MM.1S (cell line): ENCODE data around the gene RBBP5.

Experiments used
- DNase-seq: peaks from one replicate; pipeline ENCODE4 v3.0.0-alpha.2; 2015
- H2AFZ ChIP-seq: fragments of 300-600 bp; sonication (generic); 2 replicates; pipeline ENCODE4 v1.6.0; 2016; ENCODE audit warnings: antibody characterized with exemption, low read length
- H3F3A ChIP-seq: fragments of 300-600 bp; sonication (generic); 2 replicates; pipeline ENCODE4 v1.6.1; 2016; ENCODE audit warnings: mild to moderate bottlenecking, antibody characterized with exemption, low read length, moderate library complexity, mixed read lengths; ENCODE audit not compliant: insufficient read depth
- H3K27ac ChIP-seq: fragments of 300-600 bp; sonication (generic); 2 replicates; pipeline ENCODE4 v1.5.1; 2016; ENCODE audit warnings: mild to moderate bottlenecking, low read length
- H3K27me3 ChIP-seq: fragments of 300-600 bp; sonication (generic); replicated peaks from 2 replicates; pipeline ENCODE4 v1.6.0; 2016; ENCODE audit warnings: low read length; ENCODE audit not compliant: insufficient read depth
- H3K36me3 ChIP-seq: fragments of 300-600 bp; sonication (generic); replicated peaks from 2 replicates; pipeline ENCODE4 v1.6.1; 2016; ENCODE audit warnings: mild to moderate bottlenecking, low read length, mixed read lengths; ENCODE audit not compliant: insufficient read depth
- H3K4me1 ChIP-seq: fragments of 300-600 bp; sonication (generic); 2 replicates; pipeline ENCODE4 v1.6.1; 2016; ENCODE audit warnings: low read length, mixed read lengths
- H3K4me2 ChIP-seq: fragments of 300-600 bp; sonication (generic); 2 replicates; pipeline ENCODE4 v1.6.0; 2016; ENCODE audit warnings: low read depth, low read length
- H3K4me3 ChIP-seq: fragments of 300-600 bp; sonication (generic); 2 replicates; pipeline ENCODE4 v1.5.1; 2016; ENCODE audit warnings: low read length, mixed read lengths
- H3K79me2 ChIP-seq: fragments of 300-600 bp; sonication (generic); 2 replicates; pipeline ENCODE4 v1.6.1; 2016; ENCODE audit warnings: mixed run types, low read length, mixed read lengths
- H3K9ac ChIP-seq: fragments of 300-600 bp; sonication (generic); 2 replicates; pipeline ENCODE4 v1.6.1; 2016; ENCODE audit warnings: low read length, mixed read lengths
- H3K9me2 ChIP-seq: fragments of 300-600 bp; sonication (generic); replicated peaks from 2 replicates; pipeline ENCODE4 v1.6.1; 2016; ENCODE audit warnings: mild to moderate bottlenecking, low read length, mixed read lengths; ENCODE audit not compliant: insufficient read depth
- H3K9me3 ChIP-seq: fragments of 300-600 bp; sonication (generic); replicated peaks from 2 replicates; pipeline ENCODE4 v1.6.1; 2016; ENCODE audit warnings: mild to moderate bottlenecking, low read length, mixed read lengths; ENCODE audit not compliant: insufficient read depth
- H4K20me1 ChIP-seq: fragments of 300-600 bp; sonication (generic); 2 replicates; pipeline ENCODE4 v1.6.1; 2016; ENCODE audit warnings: mild to moderate bottlenecking, low read length, moderate library complexity, mixed read lengths; ENCODE audit not compliant: insufficient read depth
- EZH2 ChIP-seq: fragments of 300-600 bp; sonication (generic); optimal IDR thresholded peaks from 2 replicates; pipeline ENCODE3; 2017; ENCODE audit warnings: low read depth, mild to moderate bottlenecking, antibody characterized with exemption, low read length, mixed read lengths
- EZH2phosphoT487 ChIP-seq: fragments of 300-600 bp; sonication (generic); IDR thresholded peaks from 2 replicates; pipeline ENCODE4 v1.6.1; 2018; ENCODE audit warnings: antibody characterized with exemption, low read length
- TF ChIP-seq, protein P1 (sequence below): fragments of 300-600 bp; sonication (generic); IDR thresholded peaks from 2 replicates; pipeline ENCODE4 v1.5.1; 2016; ENCODE audit warnings: antibody characterized with exemption, low read length, mixed read lengths

The RBBP5 gene

DNA sequence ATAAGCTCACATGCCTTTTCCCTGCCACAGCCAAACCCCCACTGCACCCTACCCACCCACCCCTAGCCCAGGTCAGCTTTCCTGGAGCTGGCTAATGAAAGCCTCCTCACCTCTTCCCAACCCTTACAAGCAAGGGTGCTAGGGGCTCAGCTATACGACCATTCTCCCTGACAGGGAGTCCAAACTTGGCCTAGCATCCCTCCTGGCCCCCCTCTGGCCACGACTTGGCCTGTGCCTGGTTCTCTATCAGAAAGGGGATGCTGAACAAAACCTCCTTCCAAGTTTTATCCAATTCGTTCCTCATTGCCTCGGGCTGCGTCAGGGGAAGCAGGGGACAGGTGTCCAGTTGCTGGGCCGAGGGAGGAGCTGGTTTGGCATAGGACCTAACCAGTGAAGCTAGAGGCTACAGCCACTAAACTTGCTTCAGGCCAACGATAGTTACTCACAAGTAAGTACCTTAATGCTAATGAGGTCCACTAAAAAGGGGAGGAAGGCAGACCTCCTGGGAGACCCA, 46.1 kb downstream of the RBBP5 start:
- Histone ChIP-seq H3K27ac (no peak overlapping the region), H3K9ac (no peak overlapping the region), H3K27me3 (no peaks in the 10 kb centered on the region), H3K9me3 (no peaks in the 10 kb centered on the region), H3K4me2 (no peak overlapping the region), H3K4me1 (no peaks in the 10 kb centered on the region), H3K4me3 (no peak overlapping the region), H3F3A (no peaks in the 10 kb centered on the region), H3K79me2 (no peaks in the 10 kb centered on the region), H3K36me3 (no peaks in the 10 kb centered on the region), H3K9me2 (no peaks in the 10 kb centered on the region), H4K20me1 (no peaks in the 10 kb centered on the region), H2AFZ (no peak overlapping the region)
- DNase-seq: no peak
- no peak for TF ChIP-seq EZH2
- TF ChIP-seq EZH2phosphoT487: no peak

DNA sequence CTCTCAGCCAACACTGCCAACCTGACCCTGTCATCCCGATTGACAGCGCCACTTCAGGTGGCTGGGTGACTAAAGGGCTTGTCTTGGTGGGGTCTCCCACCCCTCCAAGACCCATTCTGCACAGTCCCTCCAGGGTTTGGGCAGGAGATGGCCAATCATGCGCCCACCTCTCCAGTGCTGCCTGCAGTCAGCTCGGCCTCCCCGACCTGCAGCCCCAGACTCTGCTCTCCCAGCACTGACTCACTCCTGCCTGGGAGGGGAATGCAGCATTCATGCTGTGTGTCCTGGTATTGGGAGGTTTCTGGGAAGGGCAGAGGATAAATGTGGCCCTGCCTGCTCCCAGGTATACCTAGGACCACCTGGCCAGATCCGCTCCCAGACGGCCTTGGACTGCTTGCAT, 47.3 kb downstream of the RBBP5 start:
- Histone ChIP-seq H3K27me3 (no peaks in the 10 kb centered on the region), H3K4me1 (no peaks in the 10 kb centered on the region), H3K9ac (no peak overlapping the region), H3K36me3 (no peaks in the 10 kb centered on the region), H3K9me3 (no peaks in the 10 kb centered on the region), H3F3A (no peaks in the 10 kb centered on the region), H3K79me2 (no peaks in the 10 kb centered on the region), H3K4me2 (no peak overlapping the region), H3K27ac (no peak overlapping the region), H2AFZ (no peak overlapping the region), H4K20me1 (no peaks in the 10 kb centered on the region), H3K9me2 (no peaks in the 10 kb centered on the region), H3K4me3 (no peak overlapping the region)
- no peak for DNase-seq
- TF ChIP-seq EZH2 (no peak), EZH2phosphoT487 (no peak)
- TF ChIP-seq, protein P1, sequence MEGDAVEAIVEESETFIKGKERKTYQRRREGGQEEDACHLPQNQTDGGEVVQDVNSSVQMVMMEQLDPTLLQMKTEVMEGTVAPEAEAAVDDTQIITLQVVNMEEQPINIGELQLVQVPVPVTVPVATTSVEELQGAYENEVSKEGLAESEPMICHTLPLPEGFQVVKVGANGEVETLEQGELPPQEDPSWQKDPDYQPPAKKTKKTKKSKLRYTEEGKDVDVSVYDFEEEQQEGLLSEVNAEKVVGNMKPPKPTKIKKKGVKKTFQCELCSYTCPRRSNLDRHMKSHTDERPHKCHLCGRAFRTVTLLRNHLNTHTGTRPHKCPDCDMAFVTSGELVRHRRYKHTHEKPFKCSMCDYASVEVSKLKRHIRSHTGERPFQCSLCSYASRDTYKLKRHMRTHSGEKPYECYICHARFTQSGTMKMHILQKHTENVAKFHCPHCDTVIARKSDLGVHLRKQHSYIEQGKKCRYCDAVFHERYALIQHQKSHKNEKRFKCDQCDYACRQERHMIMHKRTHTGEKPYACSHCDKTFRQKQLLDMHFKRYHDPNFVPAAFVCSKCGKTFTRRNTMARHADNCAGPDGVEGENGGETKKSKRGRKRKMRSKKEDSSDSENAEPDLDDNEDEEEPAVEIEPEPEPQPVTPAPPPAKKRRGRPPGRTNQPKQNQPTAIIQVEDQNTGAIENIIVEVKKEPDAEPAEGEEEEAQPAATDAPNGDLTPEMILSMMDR: no peak

DNA sequence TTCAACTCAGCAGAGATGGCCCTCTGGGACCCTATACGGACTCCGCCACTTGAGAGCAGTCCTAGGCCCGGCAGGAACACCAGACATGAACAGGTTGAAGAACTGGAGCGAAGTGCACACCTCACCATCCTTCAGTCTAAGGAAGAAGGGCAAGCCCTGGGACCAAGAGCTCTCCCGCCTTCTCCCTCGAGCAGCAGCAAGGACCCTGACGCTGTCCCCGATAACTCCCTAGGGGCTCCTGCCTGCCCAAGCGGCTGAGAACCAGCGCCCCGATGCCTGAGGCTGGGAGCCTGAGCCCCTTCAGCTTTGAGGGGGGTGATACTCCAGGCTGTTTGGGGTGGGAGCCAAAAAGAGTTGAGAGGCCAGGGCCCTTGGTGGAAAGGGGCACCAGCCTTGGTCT, 47.7 kb downstream of the RBBP5 start:
- Histone ChIP-seq H4K20me1 (no peaks in the 10 kb centered on the region), H3K9me3 (no peaks in the 10 kb centered on the region), H3K79me2 (no peaks in the 10 kb centered on the region), H3K36me3 (no peaks in the 10 kb centered on the region), H3K27me3 (no peaks in the 10 kb centered on the region), H3K4me3 (no peak overlapping the region), H3K4me1 (no peaks in the 10 kb centered on the region), H3K9ac (no peak overlapping the region), H3K4me2 (no peak overlapping the region), H3F3A (no peaks in the 10 kb centered on the region), H3K27ac (no peak overlapping the region), H3K9me2 (no peaks in the 10 kb centered on the region), H2AFZ (no peak overlapping the region)
- TF ChIP-seq, protein P1: no peak
- no peak for TF ChIP-seq EZH2phosphoT487
- no peak for TF ChIP-seq EZH2
- DNase-seq: no peak

DNA sequence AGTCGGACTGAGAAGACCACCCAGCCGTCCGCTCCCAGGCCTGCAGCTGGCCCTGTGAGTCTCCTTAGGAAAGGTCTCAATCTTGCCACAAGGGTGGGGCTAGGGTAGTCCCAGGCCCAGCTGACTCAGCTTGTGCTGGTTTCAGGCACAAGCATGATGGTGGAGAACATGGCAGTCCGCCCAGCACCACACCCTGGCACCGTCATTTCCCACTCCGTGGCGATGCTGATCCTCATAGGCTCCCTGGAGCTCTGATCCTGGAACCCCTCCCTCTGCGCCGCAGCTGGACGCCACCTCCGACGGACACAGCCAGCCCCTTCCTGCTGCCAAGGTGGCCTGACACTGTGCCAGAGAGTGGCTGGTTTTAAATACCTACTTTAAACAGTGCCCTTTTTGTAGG, 48.3 kb downstream of the RBBP5 start:
- Histone ChIP-seq H3K4me3 (no peak overlapping the region), H3F3A (no peaks in the 10 kb centered on the region), H3K4me2 (no peak overlapping the region), H3K27me3 (no peaks in the 10 kb centered on the region; the same call in 1 of the 2 replicates), H4K20me1 (no peaks in the 10 kb centered on the region), H3K9me2 (no peaks in the 10 kb centered on the region), H3K79me2 (no peaks in the 10 kb centered on the region), H3K9ac (no peak overlapping the region), H3K36me3 (no peaks in the 10 kb centered on the region), H2AFZ (no peak overlapping the region), H3K27ac (no peak overlapping the region), H3K4me1 (no peaks in the 10 kb centered on the region), H3K9me3 (no peaks in the 10 kb centered on the region)
- DNase-seq: no peak
- TF ChIP-seq EZH2phosphoT487 (no peak), EZH2 (no peak)
- TF ChIP-seq, protein P1: no peak
